HEK293 (cell line): ENCODE measurements around the gene AIG1.

Experiments
- MZF1 ChIP-seq: fragments of 450-650 bp; formaldehyde crosslinking; IDR thresholded peaks from 2 replicates; pipeline ENCODE4 v1.5.1; 2017; ENCODE audit warnings: missing biosample characterization, missing genetic modification characterization, borderline replicate concordance
- SCRT1 ChIP-seq: fragments of 450-650 bp; formaldehyde crosslinking; IDR thresholded peaks from 2 replicates; pipeline ENCODE4 v1.5.1; 2016; ENCODE audit warnings: missing biosample characterization, missing genetic modification characterization, borderline replicate concordance
- TCF7L2 ChIP-seq: IDR thresholded peaks from 2 replicates; pipeline ENCODE4 v1.6.1; 2011; ENCODE audit warnings: low read depth, mild to moderate bottlenecking, inconsistent platforms, low read length, moderate library complexity, borderline replicate concordance
- ZBTB21 ChIP-seq: fragments of 450-650 bp; formaldehyde crosslinking; IDR thresholded peaks from 2 replicates; pipeline ENCODE4 v1.5.1; 2017; ENCODE audit warnings: missing biosample characterization, missing genetic modification characterization
- ZFP41 ChIP-seq: fragments of 450-650 bp; formaldehyde crosslinking; IDR thresholded peaks from 2 replicates; pipeline ENCODE4 v1.5.1; 2016; ENCODE audit warnings: missing biosample characterization, missing genetic modification characterization, borderline replicate concordance
- ZNF433 ChIP-seq: fragments of 450-650 bp; formaldehyde crosslinking; IDR thresholded peaks from 2 replicates; pipeline ENCODE4 v1.5.1; 2016; ENCODE audit warnings: missing biosample characterization, missing genetic modification characterization, low read depth
- ZNF777 ChIP-seq: fragments of 450-650 bp; formaldehyde crosslinking; IDR thresholded peaks from 2 replicates; pipeline ENCODE4 v1.5.1; 2017; ENCODE audit warnings: missing biosample characterization, missing genetic modification characterization, borderline replicate concordance
- ZSCAN30 ChIP-seq: fragments of 450-650 bp; IDR thresholded peaks from 2 replicates; pipeline ENCODE4 v1.5.1; 2018; ENCODE audit warnings: missing biosample characterization, mild to moderate bottlenecking, missing genetic modification characterization, moderate library complexity
- TF ChIP-seq, protein P1 (sequence below): fragments of 450-650 bp; formaldehyde crosslinking; IDR thresholded peaks from 2 replicates; pipeline ENCODE4 v1.5.1; 2016; ENCODE audit warnings: missing biosample characterization, missing genetic modification characterization
- TF ChIP-seq, protein P2 (sequence below): fragments of 450-650 bp; formaldehyde crosslinking; IDR thresholded peaks from 2 replicates; pipeline ENCODE4 v1.5.1; 2016; ENCODE audit warnings: missing biosample characterization, missing genetic modification characterization
- TF ChIP-seq, protein P3 (sequence below): fragments of 450-650 bp; formaldehyde crosslinking; IDR thresholded peaks from 2 replicates; pipeline ENCODE4 v1.5.1; 2016; ENCODE audit warnings: missing biosample characterization, missing genetic modification characterization

DNA sequence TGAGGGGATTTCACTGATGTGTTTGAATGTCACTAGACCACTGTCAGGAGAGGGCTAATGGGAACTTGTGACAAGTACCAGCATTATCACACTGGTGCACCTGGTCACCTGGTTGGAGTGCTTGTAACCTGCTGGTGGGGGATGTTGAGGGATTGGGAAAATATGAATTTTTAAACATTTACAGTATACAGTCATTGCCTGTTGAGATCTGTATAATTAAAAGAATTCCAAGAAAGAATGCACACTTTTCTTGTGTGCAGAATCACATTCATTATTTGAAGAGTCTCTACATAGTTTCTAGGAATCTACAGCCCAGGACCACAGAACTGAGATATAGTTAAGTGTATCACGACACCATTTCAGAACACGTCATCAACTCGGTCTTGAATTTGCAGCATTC, 118.4 kb downstream of the AIG1 start:
- TF ChIP-seq, protein P1, sequence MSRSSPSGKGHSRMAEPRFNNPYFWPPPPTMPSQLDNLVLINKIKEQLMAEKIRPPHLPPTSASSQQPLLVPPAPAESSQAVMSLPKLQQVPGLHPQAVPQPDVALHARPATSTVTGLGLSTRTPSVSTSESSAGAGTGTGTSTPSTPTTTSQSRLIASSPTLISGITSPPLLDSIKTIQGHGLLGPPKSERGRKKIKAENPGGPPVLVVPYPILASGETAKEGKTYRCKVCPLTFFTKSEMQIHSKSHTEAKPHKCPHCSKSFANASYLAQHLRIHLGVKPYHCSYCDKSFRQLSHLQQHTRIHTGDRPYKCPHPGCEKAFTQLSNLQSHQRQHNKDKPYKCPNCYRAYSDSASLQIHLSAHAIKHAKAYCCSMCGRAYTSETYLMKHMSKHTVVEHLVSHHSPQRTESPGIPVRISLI, result no peak
- no peak for TF ChIP-seq ZNF433
- TF ChIP-seq, protein P2, sequence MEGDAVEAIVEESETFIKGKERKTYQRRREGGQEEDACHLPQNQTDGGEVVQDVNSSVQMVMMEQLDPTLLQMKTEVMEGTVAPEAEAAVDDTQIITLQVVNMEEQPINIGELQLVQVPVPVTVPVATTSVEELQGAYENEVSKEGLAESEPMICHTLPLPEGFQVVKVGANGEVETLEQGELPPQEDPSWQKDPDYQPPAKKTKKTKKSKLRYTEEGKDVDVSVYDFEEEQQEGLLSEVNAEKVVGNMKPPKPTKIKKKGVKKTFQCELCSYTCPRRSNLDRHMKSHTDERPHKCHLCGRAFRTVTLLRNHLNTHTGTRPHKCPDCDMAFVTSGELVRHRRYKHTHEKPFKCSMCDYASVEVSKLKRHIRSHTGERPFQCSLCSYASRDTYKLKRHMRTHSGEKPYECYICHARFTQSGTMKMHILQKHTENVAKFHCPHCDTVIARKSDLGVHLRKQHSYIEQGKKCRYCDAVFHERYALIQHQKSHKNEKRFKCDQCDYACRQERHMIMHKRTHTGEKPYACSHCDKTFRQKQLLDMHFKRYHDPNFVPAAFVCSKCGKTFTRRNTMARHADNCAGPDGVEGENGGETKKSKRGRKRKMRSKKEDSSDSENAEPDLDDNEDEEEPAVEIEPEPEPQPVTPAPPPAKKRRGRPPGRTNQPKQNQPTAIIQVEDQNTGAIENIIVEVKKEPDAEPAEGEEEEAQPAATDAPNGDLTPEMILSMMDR (tag by site-specific recombination), result no peak
- no peak for TF ChIP-seq MZF1
- TF ChIP-seq TCF7L2, result no peak
- TF ChIP-seq ZSCAN30 (tag by site-specific recombination), result no peak
- no peak for TF ChIP-seq ZFP41 (tag by site-specific recombination)
- no peak for TF ChIP-seq ZNF777 (tag by site-specific recombination)
- TF ChIP-seq, protein P3, sequence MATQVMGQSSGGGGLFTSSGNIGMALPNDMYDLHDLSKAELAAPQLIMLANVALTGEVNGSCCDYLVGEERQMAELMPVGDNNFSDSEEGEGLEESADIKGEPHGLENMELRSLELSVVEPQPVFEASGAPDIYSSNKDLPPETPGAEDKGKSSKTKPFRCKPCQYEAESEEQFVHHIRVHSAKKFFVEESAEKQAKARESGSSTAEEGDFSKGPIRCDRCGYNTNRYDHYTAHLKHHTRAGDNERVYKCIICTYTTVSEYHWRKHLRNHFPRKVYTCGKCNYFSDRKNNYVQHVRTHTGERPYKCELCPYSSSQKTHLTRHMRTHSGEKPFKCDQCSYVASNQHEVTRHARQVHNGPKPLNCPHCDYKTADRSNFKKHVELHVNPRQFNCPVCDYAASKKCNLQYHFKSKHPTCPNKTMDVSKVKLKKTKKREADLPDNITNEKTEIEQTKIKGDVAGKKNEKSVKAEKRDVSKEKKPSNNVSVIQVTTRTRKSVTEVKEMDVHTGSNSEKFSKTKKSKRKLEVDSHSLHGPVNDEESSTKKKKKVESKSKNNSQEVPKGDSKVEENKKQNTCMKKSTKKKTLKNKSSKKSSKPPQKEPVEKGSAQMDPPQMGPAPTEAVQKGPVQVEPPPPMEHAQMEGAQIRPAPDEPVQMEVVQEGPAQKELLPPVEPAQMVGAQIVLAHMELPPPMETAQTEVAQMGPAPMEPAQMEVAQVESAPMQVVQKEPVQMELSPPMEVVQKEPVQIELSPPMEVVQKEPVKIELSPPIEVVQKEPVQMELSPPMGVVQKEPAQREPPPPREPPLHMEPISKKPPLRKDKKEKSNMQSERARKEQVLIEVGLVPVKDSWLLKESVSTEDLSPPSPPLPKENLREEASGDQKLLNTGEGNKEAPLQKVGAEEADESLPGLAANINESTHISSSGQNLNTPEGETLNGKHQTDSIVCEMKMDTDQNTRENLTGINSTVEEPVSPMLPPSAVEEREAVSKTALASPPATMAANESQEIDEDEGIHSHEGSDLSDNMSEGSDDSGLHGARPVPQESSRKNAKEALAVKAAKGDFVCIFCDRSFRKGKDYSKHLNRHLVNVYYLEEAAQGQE, result no peak
- no peak for TF ChIP-seq ZBTB21 (tag by site-specific recombination)
- TF ChIP-seq SCRT1 (tag by site-specific recombination), result no peak
